ENCODE measurements around the gene SRRT.

SRRT gene

DNA sequence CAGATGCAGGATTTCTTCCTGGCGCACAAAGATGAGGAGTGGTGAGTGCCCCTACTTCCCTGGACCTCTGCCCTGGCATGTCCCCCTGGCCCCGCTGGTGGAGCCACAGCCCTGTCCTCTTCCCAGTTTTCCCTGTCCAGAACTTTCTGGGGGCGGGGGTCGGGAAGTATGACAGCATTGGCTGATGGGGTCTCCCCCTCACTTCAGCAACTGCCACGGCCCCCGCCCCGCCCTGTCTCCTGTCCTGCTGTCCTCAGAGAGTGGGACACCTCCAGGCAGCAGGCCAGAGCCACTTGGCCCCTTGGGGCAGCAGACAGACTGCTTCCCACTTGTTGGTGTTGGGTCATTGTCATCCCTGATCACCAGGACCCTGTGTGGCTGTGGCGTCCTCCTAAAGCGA is 7.3 kb downstream of the SRRT start:
- DNase-seq: no peak

DNA sequence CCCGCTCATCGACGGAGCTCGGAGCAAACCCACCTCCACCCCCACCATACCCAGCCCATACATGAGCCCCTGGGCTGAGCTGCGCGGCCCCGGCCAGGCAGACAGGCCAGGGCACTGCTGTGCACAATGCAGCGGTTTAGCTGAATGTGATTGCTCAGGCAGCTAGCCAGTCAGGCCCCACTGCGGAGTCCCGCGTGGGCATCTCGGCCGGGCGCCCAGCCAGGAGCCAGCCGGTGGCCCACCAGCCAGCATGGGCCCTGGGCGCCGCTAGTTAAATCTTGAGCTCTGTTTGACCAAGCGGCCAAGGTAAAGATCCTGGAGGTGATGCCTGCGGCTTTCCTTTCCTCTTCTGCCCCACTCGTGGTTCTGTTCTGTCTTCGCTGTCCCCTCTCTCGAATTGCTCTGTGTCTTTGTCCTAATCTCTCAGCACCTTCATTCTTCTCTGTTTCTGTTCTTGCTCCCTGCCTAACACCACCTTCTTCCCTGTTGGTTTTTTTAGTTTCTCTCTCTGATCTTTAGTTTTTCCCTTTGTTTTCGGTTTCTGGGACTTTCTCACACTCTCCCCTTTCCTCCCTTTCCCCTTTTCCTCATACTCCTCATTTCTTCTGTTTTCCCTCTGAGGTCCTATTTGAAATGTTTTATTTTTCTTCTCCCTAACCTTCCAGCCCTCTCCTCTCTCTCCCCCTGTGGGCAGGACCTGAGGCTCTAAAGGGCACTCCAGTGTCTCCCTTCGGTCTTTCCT is 8.1 kb downstream of the SRRT start:
- DNase-seq: no peak

DNA sequence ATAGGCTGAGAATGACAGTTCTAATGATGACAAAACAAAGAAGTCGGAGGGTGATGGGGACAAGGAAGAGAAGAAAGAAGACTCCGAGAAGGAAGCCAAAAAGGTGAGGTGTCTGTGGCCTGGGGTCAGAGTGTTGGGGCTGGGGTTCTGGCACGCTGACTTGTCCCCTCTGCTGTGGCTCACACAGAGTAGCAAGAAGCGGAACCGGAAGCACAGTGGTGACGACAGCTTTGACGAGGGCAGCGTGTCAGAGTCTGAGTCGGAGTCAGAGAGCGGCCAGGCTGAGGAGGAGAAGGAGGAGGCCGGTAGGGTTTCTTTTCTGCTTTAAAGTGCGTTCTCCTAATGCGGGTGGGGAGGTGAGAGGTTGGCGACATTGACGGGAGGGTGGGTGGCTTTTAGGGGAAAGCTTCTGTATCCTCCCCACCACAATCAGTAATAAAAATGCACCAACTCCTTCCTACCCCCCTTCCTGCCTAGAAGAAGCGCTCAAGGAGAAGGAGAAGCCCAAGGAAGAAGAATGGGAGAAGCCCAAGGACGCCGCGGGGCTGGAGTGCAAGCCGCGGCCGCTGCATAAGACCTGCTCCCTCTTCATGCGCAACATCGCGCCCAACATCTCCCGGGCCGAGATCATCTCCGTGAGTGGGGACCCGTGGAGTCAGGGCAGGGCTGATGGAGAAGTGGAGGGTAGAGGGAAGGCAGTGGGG is 10.0 kb downstream of the SRRT start:
- no peak for DNase-seq

DNA sequence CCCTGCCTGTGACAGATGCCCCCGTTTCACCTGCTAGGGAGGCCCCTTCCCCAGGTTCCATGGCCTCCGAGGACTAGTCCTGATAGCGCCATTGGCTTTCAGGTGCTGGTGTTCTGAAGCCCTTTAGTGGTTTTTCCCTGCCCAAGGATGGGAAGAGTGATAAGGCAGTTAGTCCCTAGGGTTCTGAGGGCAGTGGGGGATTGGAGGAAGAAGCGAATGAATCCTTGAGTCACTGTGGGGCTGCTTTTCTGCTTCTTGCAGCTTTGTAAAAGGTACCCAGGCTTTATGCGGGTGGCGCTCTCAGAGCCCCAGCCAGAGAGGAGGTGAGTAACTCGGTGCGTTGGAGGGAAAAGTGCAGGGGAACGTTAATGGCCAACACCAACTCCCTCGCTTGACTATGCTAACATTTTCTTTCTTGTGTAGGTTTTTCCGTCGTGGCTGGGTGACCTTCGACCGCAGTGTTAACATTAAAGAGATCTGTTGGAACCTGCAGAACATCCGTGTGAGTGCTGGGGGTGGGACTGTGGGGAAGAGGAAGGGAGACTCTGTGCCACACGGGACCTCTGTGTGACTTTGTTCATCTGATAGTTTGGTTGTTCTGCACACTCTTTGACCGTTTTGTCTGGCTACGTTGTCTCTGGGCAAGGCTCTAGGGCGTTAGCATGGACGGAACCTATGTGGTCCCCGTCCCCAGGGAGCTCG is 10.7 kb downstream of the SRRT start:
- no peak for DNase-seq

DNA sequence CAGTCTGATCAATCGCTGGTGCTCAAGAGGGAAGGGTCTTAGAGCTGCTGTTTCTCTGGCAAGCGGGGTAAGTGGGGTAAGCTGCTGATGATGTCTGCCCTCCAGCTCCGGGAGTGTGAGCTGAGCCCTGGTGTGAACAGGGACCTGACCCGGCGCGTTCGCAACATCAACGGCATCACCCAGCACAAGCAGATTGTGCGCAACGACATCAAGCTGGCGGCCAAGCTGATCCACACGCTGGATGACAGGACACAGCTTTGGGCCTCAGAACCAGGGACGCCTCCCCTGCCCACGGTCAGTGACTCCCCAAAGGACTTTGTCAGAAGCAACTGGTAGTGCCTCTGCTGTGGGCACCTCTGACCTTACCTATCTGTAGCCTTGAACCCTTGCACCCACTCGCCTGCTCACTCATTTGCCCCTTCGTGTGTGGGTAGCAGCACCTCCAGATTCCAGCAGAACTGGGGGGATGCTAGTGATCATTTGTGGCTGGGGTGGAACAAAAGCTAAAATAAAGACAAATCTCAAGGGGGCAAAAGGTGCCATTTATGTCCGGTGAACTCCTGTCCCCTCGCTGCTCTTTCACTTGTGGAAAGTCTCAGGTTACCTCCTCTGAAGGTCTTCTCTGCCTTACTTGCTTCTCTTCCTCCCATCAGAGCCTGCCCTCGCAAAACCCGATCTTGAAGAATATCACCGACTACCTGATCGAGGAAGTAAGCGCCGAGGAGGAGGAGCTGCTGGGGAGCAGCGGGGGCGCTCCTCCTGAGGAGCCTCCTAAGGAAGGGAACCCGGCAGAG is 11.4 kb downstream of the SRRT start:
- no peak for DNase-seq

DNA sequence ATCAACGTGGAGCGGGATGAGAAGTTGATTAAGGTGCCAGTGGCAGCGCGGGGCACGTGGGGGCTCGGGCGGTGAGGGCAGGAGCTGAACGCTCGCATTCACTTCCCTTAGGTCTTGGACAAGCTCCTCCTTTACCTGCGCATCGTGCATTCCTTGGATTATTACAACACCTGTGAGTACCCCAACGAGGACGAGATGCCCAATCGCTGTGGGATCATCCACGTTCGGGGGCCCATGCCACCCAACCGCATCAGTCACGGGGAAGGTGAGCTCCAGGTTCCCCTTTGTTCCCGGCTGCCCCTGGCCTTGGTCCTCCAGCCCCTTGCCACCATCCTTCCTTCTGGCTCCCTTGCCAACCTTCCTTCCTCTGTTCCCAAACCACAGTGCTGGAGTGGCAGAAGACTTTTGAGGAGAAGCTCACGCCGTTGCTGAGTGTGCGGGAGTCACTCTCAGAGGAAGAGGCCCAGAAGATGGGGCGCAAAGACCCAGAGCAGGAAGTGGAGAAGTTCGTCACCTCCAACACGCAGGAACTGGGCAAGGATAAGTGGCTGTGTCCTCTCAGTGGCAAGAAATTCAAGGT is 12.1 kb downstream of the SRRT start:
- DNase-seq: peak; percentile 66

DNA sequence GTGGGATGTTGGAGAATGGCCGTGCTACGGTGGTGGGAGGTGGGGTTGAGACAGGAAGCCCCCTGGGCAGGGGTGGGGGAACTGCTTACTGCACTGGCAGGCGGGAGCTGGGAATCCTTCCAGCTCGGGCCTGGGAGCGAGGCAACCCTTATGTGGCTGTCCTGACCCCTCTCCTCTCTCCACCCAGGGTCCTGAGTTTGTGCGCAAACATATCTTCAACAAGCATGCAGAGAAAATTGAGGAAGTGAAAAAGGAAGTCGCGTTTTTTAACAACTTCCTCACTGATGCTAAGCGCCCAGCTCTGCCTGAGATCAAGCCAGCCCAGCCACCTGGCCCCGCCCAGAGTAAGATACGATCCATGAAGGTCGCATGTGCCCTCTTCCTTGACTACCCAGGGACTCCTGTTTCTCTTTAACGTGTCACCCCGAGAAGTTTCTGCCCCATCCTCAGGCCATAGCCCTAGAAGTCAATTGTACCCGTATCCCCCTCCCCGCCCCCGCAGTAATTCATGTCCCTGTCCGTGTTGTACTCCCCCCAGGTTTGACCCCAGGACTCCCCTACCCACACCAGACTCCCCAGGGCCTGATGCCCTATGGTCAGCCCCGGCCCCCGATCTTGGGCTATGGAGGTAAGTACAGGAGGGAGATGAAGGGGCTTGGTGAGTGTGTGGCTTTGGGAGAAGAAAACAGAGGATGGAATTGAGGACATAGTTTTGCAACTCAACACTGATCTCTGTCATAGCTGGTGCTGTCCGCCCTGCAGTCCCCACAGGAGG is 12.8 kb downstream of the SRRT start:
- DNase-seq: peak; percentile 78

DNA sequence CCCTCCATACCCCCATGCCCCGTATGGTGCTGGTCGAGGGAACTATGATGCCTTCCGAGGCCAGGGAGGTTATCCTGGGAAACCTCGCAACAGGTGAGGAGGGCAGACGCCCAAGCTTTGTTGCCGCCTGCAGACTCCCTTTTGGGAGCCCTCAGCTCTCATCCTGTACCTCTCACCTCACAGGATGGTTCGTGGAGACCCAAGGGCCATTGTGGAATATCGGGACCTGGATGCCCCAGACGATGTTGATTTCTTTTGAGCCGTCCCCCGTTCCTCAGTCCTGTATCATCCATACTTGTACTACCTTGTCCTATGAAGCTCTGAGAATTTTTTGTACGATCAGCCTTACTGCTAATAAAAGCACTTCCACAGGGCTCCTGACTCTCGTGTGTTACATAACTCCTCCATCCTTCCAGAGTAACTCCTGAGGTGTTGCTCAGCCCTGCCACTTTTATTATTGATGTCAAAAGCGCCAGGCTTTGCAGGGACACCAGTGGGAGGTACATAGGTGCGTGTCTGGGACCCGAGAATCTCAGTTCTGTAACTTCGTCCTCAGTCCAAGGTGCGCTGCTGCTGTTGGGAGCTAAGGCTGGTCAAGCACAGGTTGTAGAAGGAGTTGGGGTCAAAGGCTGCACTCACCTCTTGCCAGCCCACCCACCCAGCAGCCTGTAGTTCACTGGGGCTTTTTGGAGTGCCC is 13.5 kb downstream of the SRRT start:
- peak; percentile 74 for DNase-seq

DNA sequence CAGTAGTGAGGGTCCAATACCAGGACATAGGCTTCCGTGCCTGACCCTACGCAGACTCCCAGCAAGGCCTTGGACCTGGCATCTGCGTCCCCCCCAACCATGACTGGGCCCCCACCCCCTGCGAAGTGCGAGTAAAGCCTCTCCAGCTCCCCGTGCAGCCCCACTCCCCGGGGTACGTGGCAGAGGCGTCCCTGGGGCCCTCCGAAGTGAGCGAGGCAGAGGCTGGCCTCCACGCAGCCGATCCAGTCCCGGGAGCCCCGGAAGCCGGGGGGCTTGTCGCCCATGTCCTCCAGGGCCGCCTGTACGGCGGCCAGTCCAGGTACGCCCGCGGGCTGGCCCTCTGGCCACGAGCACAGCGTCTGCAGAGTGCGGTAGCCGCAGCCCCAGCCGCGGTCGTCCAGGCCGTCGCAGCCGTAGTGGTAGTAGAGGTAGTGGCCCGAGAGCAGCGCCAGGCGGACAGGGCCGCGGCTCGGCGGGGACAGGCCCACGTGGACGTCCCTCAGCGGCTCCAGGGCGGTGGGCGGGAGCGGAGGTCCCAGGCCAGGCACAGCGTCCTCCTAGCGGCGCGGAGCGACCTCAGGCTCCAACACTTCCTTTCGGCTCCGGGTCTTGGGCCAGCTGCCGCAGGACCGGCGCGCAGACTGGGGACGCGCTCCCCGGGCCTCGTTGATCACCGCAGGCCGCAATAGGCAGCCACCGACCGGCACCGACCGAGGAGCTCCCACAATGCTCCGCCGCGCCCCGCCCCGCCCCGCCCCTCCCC is 14.3 kb downstream of the SRRT start, which contains the start of gene UFSP1:
Gene UFSP1 (minus strand): TSS at position 728 of the 763 bp plus-strand sequence. CDS start 444 bp downstream, at position 284.
- DNase-seq: no peak

DNA sequence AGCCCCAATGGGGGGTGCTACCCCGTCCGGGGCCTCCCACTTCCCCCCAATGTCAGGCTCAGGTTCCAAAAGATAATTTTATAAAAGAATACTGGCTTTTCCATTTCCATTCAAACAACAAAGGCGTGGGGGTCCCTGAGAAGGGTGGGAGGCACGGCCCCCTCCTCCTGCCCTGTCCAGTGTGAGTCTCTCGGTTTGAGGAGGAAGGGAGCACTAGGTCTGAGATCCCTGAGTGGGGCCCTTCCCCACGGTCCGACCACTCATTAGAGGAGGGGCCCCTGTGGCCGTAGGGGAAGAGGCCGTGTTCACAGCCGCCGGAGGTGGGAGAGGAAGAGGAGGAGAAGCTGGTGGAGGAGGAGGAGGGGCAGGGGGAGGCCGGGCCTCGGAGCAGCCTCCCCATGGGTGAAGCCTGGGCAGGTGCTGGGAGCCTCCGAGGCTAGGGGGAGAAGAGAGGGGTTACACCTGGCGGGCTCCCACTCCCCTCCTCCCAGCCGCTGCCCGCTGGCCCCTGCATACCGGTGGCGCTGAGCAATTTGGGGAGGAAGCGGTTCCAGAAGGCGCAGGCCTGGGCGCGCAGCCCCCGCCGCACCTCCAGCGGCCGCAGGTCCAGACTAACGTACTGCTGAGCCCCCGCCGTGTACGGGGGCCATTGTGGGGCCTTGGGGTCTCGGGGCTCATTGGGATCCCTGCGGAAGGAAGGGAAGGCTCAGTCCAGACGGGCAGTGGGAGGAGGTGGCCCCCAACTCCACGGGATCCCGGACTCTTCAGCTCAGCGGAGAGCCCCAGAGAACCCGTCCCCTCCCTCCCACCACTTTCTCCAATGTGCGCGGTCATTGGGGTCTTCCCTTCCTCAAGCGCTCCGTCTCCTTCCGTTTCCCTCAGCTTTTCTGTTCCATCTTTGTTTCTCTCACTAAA is 16.0 kb downstream of the SRRT start:
- DNase-seq: no peak

DNA sequence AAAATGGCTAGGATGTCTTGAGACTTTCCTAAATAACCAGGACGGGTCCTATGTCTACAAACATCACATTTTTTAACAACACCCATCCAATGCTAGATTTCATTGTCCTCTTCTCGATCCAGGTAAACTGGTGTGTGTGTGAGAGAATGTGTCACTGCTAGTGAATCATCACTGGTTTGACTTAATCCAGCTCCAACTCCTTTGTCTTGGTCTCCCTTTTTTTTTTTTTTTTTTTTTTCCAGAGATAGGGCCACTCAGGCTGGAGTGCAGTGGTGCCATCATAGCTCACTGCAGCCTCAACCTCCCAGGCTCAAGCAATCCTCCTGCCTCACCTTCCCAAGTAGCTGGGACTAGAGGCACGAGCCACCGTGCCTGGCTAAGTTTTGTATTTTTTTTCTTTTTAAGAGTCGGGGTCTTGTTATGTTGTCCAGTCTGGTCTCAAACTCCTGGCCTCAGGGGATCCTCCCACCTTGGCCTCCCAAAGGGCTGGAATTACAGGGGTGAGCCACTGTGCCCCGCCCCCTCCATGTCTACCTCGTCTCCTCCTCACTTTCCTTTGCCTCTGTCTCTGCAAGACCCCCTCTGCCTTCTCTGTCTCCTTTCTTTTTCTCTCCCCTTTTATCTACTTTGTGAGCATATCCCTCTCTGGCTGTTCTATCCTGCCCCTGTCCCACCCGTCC is 16.8 kb downstream of the SRRT start:
- no peak for DNase-seq

DNA sequence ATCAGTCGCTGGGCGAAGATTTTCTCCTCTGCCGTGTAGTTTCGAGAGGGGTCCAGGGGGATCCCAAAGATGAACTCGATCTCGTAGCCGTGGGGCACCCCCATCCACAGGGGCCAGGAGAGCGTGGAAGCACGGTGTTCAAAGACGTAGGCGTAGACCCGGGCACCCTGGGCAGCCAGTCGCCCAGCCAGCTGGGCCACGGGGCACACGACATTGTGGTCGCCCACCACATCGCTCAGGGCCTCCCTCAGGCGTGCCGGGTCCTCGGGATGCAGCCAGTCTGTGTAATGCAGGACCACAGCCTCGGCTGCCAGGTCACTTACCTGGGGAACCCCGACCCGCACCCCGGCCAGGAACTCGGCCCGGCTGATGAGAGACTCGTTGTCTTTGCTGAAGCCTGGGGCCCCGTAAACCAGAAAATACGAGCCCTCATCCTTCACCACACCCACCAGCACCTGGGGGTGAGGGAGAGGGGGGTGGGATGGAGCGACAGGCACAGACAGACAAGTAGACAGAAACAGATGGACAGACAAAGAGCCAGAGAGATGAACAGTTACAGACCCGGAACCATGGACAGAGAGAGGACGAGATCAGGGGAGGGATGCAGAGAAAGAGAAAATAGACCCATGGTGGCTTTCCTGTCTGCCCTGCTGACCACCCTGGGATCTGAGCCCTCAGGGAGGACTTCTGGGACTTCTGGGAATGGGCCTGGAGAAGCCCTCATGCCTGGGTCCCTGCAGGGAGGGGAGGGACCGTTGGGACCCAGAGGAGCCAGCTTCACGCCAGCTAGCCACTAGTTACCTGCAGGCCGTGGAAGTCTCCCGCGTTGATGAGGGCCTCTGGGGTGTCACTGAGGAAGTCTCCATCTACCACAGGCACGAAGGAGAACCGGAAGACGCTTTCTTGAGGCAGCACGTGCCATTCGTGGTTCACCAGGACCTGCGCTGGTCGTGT is 17.7 kb downstream of the SRRT start:
- no peak for DNase-seq

DNA sequence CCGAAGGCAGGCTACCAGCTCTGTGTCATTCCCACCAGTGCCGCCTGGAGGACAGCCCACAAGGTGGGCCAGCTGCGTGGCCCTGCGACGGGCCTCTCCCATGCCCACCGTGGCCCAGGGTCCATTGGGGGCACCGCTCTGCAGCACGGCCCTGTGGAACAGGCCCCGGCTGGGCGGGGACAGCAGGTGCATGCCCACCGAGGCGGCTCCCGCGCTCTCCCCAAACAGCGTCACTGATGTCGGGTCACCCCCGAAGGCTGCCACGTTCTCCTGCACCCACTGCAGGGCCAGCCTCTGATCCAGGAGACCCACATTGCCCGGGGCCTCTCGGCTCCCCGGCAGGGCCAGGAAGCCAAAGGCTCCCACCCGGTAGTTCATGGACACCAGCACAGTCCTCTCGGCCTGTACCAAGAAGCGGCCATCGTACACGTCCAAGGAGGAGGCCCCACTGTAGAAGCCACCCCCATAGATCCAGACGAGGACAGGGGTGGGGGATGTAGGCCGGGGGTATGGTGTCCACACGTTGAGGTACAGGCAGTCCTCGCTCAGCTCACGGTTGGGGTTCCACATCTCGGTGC is 18.5 kb downstream of the SRRT start:
- DNase-seq: no peak

DNA sequence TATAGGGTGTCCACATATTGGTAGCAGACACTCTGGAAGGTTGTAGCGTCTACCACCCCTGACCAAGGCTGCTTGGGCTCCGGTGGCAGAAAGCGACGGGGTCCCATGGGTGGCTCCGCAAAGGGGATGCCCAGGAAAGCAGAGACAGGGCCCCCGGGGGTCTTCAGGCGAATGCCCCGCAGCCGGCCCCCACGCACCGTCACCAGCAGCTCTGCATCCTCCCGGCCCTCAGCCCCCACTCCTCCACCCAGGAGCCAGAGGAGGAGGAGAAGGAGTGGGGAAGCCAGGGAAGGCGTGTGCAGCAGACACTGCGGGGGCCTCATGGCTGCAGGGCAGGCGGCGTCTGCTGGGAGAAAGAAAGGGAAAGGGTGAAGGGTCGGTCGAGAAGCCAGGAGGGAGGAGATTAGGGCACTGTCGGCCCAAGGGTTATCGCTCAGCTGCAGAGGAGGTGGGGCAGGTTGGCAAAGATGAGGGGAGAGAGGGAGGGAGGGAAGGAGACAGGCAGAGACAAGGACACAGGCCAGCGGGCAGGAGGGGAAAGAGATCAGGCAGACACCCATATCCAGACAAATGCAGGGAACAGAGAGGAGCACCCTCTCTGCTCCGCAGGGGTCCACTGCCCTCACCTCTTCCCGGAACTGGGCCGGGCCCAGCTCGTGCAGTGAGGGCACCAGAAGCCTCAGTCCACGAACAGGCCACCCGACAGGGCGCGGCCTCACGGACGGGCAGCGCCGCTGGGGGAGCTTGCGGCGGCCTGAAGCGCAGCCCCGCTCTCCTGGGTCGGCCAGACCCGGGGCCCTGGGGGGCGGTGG is 19.2 kb downstream of the SRRT start:
- no peak for DNase-seq

DNA sequence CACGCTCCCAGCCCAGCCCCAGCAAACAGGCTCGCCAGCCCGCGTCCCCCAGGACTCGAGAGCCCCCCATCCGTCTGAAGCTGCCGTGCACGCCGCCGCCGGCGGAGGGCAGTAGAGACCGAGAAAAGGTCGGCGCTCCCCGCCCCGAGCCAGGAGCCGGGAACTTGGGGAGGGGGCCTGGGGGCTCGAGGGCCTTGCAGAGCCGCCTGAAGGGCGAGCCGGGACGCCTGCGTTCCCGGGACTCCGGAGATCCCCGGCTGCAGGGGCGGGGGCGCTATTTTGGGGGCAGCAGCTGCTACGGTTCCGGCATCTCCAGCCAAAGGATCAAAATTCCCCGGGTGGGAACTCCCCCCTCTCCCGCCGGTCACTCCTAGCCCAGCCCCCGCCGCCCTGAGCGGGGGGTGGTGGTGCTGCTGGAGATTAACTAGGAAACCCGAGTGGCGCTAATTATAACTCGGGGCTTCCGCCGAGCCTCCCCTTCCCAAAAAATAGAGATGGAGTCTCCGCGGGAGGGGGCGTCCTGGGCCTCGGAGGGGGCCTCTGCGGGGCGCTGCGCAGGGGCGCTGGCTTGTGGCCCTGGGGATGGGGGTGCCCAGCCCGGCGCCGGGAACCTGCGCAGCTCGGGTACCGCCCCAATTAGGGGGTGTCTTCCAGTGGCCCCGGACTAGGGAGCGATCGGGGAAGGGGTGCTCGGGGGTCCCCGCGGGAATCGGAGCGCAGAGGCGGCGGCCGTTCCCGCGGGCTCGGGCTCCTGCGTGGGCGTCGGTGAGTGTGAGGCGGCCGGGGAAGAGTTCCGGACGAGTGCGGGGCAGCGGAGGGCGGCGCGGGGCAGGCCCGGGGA is 20.2 kb downstream of the SRRT start:
- DNase-seq: peak; percentile 89

DNA sequence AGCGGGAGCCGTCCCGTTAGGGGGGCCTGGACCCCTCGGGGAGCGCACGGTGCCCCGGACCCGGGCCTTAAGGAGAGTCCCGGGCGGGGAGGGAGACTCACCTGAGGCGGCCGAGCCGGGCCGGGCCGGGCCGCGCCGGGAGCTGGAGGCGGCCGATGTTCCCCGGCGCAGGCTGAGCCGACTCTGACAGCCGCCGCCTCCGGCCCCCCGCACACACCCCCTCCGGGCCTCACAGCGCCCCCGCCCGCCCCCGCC is 20.7 kb downstream of the SRRT start, which contains the start of gene ACHE:
Gene ACHE (minus strand): TSS at position 188 of the 255 bp plus-strand sequence. CDS start 1,656 bp downstream, outside the sequence.
- DNase-seq: no peak
